ENCODE data around the gene SEL1L3.

Gene SEL1L3

DNA sequence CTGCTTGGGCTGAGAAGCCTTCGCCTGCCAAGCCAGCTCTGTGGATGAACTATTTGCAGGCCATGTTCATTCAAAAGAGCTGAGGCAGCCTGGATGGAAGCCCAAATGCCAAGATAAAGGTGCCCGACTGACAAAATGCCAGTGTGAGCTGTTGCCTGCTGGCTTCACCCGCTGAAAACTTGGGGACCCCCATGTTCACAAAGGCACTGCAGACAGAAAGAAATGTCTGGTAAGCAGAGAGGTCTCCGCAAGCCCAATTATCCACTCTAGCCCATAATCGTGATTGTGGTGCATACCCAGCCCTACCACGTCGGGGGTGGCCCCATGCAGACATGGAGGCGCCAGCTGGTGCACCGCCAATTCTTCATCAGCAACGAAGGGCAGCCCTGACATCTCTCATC is 38.2 kb upstream of the SEL1L3 start:
- TF ChIP-seq CTCF (conservative IDR thresholded peaks at IDR 0.05) (no peak), ZFX (IDR thresholded peaks at IDR 0.05) (no peak)

DNA sequence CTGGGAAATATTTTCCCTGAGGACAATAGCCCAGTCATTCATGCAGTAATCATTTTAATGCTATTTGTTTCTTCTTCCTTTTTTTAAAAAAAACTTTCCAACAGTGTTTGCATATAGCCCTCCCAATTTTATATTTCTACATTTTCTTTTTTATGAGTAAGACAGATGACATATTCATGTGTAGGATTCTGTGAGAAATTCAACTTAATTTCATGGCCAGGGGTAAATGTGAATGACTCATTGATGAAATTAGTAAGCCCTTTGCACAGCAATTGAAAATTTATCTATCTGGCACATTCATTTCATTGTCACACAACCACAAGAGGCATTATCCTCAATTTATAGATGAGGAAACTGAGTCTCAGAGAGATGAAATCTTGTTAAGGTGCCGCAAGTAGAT is 37.5 kb upstream of the SEL1L3 start:
- TF ChIP-seq ZFX (IDR thresholded peaks at IDR 0.05) = no peak
- H3K27ac ChIP-seq = no peak overlapping the region

More for the DNA sequence above, 38.2 kb upstream of the SEL1L3 start:
- H3K27ac ChIP-seq = no peak overlapping the region

GRCh38 chr4:25896776-25897539 is 34.2 kb upstream of the SEL1L3 start:
- no peak for TF ChIP-seq ZFX (IDR thresholded peaks at IDR 0.05)
- TF ChIP-seq CTCF (conservative IDR thresholded peaks at IDR 0.05) = no peak
- no peak overlapping the region for H3K27ac ChIP-seq

DNA sequence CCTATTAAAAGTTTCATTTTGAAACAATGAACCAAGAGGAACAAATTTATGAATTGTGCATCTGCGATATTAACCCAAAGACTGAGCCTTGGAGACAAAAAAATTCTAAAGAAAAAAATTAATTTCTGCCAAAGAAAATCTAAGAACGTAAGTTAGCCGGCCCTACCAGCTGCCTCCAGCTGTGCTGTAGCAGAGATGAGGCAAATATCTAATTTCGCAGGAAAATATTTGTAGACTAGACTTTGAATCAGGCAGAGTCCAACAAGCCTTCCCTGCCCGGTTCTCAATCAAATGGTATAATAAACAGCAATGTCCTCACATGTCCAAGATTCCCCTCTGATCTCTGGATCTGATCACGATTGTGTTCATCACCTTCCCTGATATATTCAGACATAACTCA is 30.0 kb upstream of the SEL1L3 start:
- no peak overlapping the region for H3K27ac ChIP-seq
- TF ChIP-seq ZFX (IDR thresholded peaks at IDR 0.05) (no peak), CTCF (conservative IDR thresholded peaks at IDR 0.05) (no peak)

DNA sequence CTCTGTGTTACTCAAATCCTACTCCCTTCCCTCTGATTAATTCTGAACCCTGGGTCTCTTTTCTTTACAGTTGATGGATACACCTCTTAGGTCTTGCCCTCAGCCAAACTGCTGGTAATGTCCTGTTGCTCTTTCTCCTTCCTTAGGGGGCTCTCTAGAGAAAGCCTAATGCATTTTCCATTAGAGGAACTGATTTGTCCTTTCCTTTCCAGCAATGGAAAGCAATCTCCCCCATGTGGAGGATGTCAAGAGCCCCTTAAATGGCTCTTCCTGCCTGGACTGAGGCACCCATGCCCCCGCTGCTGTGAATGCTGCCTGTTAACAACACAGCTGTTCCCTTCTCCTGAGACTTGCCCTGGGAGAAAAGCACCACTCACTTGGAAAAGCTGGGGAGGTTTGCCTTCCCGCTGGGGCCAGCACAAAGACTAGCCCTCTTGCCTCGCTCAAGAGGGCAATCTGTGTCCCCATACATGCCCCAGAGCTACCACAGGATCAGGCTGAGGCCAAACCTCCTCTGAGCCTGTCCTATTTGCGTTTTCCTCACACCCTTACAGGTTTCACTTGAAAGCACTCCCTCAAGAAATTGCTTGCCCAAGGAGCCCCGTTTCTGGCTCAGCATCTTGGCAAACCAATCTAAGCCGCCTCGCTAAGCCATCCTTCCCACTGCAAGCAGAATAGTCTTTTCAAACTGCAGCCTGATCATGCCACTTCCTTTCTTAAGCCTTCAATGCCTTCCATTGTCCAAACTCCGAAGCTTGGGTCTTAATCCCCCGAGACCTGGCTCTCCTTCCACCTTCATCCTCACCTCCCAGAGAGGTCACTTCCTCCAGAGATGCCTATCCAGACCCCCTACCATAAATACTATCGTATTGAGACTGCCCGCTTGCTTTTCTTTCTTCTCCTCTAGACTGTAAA is 28.0 kb upstream of the SEL1L3 start:
- TF ChIP-seq ZFX (IDR thresholded peaks at IDR 0.05) (no peak), CTCF (conservative IDR thresholded peaks at IDR 0.05) (no peak)
- no peak overlapping the region for H3K27ac ChIP-seq

- no peak for TF ChIP-seq CTCF (conservative IDR thresholded peaks at IDR 0.05)
- no peak for TF ChIP-seq ZFX (IDR thresholded peaks at IDR 0.05)
These were observed 27.1 kb upstream of the SEL1L3 start for GRCh38 chr4:25889589-25890503.

DNA sequence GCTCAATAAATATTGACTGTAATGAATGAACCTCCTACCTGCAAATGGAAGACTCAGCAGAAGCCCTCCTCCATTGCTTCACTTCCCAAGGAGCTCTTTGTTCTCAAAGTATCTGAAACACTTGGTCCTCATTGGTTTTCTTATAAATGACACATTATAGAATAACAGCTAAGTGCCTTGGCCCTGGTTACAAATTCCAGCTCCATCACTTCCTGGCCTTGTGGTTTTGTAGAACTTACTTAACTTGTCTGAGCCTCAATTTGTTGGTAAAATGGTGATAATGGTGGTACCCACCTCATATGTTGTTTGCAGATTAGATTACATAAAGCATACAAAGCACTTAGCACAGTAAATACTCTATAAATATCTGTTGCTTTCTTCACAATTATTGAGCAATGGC is 26.0 kb upstream of the SEL1L3 start:
- TF ChIP-seq ZFX (IDR thresholded peaks at IDR 0.05) = no peak
- TF ChIP-seq CTCF (conservative IDR thresholded peaks at IDR 0.05) = no peak

More at GRCh38 chr4:25889589-25890503, 27.1 kb upstream of the SEL1L3 start:
- no peak overlapping the region for H3K27ac ChIP-seq

More for the DNA sequence above, 26.0 kb upstream of the SEL1L3 start:
- no peak overlapping the region for H3K27ac ChIP-seq

Data from C4-2B (cell line).